MM.1S (cell line): ENCODE measurements around the gene SNX8.

Experiments used
- DNase-seq: peaks from one replicate; pipeline ENCODE4 v3.0.0-alpha.2; 2015
- H2AFZ ChIP-seq: fragments of 300-600 bp; sonication (generic); 2 replicates; pipeline ENCODE4 v1.6.0; 2016; ENCODE audit warnings: antibody characterized with exemption, low read length
- H3F3A ChIP-seq: fragments of 300-600 bp; sonication (generic); 2 replicates; pipeline ENCODE4 v1.6.1; 2016; ENCODE audit warnings: mild to moderate bottlenecking, antibody characterized with exemption, low read length, moderate library complexity, mixed read lengths; ENCODE audit not compliant: insufficient read depth
- H3K27ac ChIP-seq: fragments of 300-600 bp; sonication (generic); 2 replicates; pipeline ENCODE4 v1.5.1; 2016; ENCODE audit warnings: mild to moderate bottlenecking, low read length
- H3K27me3 ChIP-seq: fragments of 300-600 bp; sonication (generic); replicated peaks from 2 replicates; pipeline ENCODE4 v1.6.0; 2016; ENCODE audit warnings: low read length; ENCODE audit not compliant: insufficient read depth
- H3K36me3 ChIP-seq: fragments of 300-600 bp; sonication (generic); replicated peaks from 2 replicates; pipeline ENCODE4 v1.6.1; 2016; ENCODE audit warnings: mild to moderate bottlenecking, low read length, mixed read lengths; ENCODE audit not compliant: insufficient read depth
- H3K4me1 ChIP-seq: fragments of 300-600 bp; sonication (generic); 2 replicates; pipeline ENCODE4 v1.6.1; 2016; ENCODE audit warnings: low read length, mixed read lengths
- H3K4me2 ChIP-seq: fragments of 300-600 bp; sonication (generic); 2 replicates; pipeline ENCODE4 v1.6.0; 2016; ENCODE audit warnings: low read depth, low read length
- H3K4me3 ChIP-seq: fragments of 300-600 bp; sonication (generic); 2 replicates; pipeline ENCODE4 v1.5.1; 2016; ENCODE audit warnings: low read length, mixed read lengths
- H3K79me2 ChIP-seq: fragments of 300-600 bp; sonication (generic); 2 replicates; pipeline ENCODE4 v1.6.1; 2016; ENCODE audit warnings: mixed run types, low read length, mixed read lengths
- H3K9ac ChIP-seq: fragments of 300-600 bp; sonication (generic); 2 replicates; pipeline ENCODE4 v1.6.1; 2016; ENCODE audit warnings: low read length, mixed read lengths
- H3K9me2 ChIP-seq: fragments of 300-600 bp; sonication (generic); replicated peaks from 2 replicates; pipeline ENCODE4 v1.6.1; 2016; ENCODE audit warnings: mild to moderate bottlenecking, low read length, mixed read lengths; ENCODE audit not compliant: insufficient read depth
- H3K9me3 ChIP-seq: fragments of 300-600 bp; sonication (generic); replicated peaks from 2 replicates; pipeline ENCODE4 v1.6.1; 2016; ENCODE audit warnings: mild to moderate bottlenecking, low read length, mixed read lengths; ENCODE audit not compliant: insufficient read depth
- H4K20me1 ChIP-seq: fragments of 300-600 bp; sonication (generic); 2 replicates; pipeline ENCODE4 v1.6.1; 2016; ENCODE audit warnings: mild to moderate bottlenecking, low read length, moderate library complexity, mixed read lengths; ENCODE audit not compliant: insufficient read depth
- CTCF ChIP-seq: fragments of 300-600 bp; sonication (generic); IDR thresholded peaks from 2 replicates; pipeline ENCODE4 v1.5.1; 2016; ENCODE audit warnings: antibody characterized with exemption, low read length, mixed read lengths
- EZH2 ChIP-seq: fragments of 300-600 bp; sonication (generic); optimal IDR thresholded peaks from 2 replicates; pipeline ENCODE3; 2017; ENCODE audit warnings: low read depth, mild to moderate bottlenecking, antibody characterized with exemption, low read length, mixed read lengths
- EZH2phosphoT487 ChIP-seq: fragments of 300-600 bp; sonication (generic); IDR thresholded peaks from 2 replicates; pipeline ENCODE4 v1.6.1; 2018; ENCODE audit warnings: antibody characterized with exemption, low read length

Gene SNX8

DNA sequence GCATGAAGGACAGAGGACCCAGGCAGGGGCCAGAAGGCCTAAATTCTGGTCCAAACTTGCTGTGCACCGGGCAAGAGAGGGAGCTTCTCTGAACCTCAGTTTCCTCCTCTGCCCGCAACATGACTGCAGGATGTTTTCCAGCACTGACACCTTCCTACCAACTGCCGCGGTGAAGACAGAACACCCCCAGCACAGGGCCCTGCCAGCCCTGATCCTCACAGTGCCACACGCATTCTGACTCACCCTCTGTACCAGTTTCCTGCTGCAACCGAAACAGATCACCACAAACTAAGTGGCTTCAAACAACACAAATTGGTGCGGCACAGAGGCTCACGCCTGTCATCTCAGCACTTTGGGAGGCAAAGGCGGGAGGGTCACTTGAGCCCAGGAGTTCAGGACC lies 99.6 kb downstream of the SNX8 start:
- H3K9me2 ChIP-seq, result no peaks in the 10 kb centered on the region
- no peak overlapping the region for H2AFZ ChIP-seq
- no peaks in the 10 kb centered on the region for H4K20me1 ChIP-seq
- H3K4me2 ChIP-seq, result no peak overlapping the region
- H3K4me1 ChIP-seq, result no peaks in the 10 kb centered on the region
- H3K4me3 ChIP-seq, result no peak overlapping the region
- TF ChIP-seq CTCF (no peak), EZH2phosphoT487 (no peak), EZH2 (no peak)
- H3K9me3 ChIP-seq, result no peaks in the 10 kb centered on the region
- H3K27me3 ChIP-seq, result no peaks in the 10 kb centered on the region
- DNase-seq, result no peak
- no peaks in the 10 kb centered on the region for H3K36me3 ChIP-seq
- no peak overlapping the region for H3K27ac ChIP-seq
- no peaks in the 10 kb centered on the region for H3K79me2 ChIP-seq
- H3K9ac ChIP-seq, result no peak overlapping the region
- no peaks in the 10 kb centered on the region for H3F3A ChIP-seq

- H3K36me3 ChIP-seq, result no peaks in the 10 kb centered on the region
These were observed 100.6 kb downstream of the SNX8 start for GRCh38 chr7:2213551-2214215.

GRCh38 chr7:2212906-2213305 lies 101.3 kb downstream of the SNX8 start:
- H3K9me2 ChIP-seq, result no peaks in the 10 kb centered on the region

More at GRCh38 chr7:2213551-2214215, 100.6 kb downstream of the SNX8 start:
- Histone ChIP-seq H3K9ac (no peak overlapping the region), H3K4me2 (no peak overlapping the region), H4K20me1 (no peaks in the 10 kb centered on the region), H3K4me1 (no peaks in the 10 kb centered on the region), H3K4me3 (no peak overlapping the region), H3K9me3 (no peaks in the 10 kb centered on the region), H3K9me2 (no peaks in the 10 kb centered on the region), H3K79me2 (no peaks in the 10 kb centered on the region), H3K27me3 (no peaks in the 10 kb centered on the region), H2AFZ (no peak overlapping the region), H3K27ac (no peak overlapping the region), H3F3A (no peaks in the 10 kb centered on the region)
- TF ChIP-seq EZH2 (no peak), CTCF (no peak), EZH2phosphoT487 (no peak)
- no peak for DNase-seq

DNA sequence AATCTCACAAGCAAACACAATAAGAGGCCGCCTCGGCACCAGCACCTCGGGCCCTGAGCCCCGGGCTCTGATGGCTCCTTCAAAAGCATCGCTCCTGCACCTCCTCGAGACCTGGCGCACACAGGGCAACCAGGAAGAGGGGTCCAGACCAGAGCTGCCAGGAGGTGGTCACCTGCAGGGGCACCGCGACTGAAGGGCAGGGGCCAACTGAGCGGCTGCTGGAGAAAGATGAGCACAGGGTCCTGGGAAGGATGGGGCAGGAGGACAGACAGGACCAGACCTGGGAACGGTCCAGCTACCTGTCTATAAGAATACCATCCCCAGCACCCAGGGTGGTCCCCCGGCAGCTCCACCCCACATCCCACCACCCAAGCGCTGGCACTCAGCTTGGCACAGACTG lies 102.3 kb downstream of the SNX8 start:
- Histone ChIP-seq H3K9me2 (no peaks in the 10 kb centered on the region), H3K4me1 (no peaks in the 10 kb centered on the region), H3K4me2 (no peak overlapping the region), H3F3A (no peaks in the 10 kb centered on the region), H3K27me3 (no peaks in the 10 kb centered on the region), H3K4me3 (no peak overlapping the region), H2AFZ (no peak overlapping the region), H3K9me3 (no peaks in the 10 kb centered on the region), H4K20me1 (no peaks in the 10 kb centered on the region), H3K36me3 (no peaks in the 10 kb centered on the region), H3K79me2 (no peaks in the 10 kb centered on the region), H3K9ac (no peak overlapping the region), H3K27ac (no peak overlapping the region)
- TF ChIP-seq CTCF (no peak), EZH2 (no peak)
- DNase-seq, result no peak

More at GRCh38 chr7:2212906-2213305, 101.3 kb downstream of the SNX8 start:
- H3K27ac ChIP-seq, result no peak overlapping the region
- no peak overlapping the region for H2AFZ ChIP-seq
- H3K79me2 ChIP-seq, result no peaks in the 10 kb centered on the region
- no peaks in the 10 kb centered on the region for H3K9me3 ChIP-seq
- no peaks in the 10 kb centered on the region for H3F3A ChIP-seq
- DNase-seq, result no peak
- H3K4me2 ChIP-seq, result no peak overlapping the region
- no peak overlapping the region for H3K9ac ChIP-seq
- no peak for TF ChIP-seq EZH2phosphoT487
- H4K20me1 ChIP-seq, result no peaks in the 10 kb centered on the region
- H3K4me1 ChIP-seq, result no peaks in the 10 kb centered on the region
- no peaks in the 10 kb centered on the region for H3K36me3 ChIP-seq
- H3K27me3 ChIP-seq, result no peaks in the 10 kb centered on the region
- H3K4me3 ChIP-seq, result no peak overlapping the region
